Mesendoderm (in vitro differentiated cells): ENCODE measurements around the gene CRTAC1.

Experiments
- DNase-seq: peaks from one replicate; pipeline ENCODE4 v3.0.0; 2013
- H2AK5ac ChIP-seq: 2 replicates; pipeline ENCODE4 v1.6.1; 2013; ENCODE audit warnings: low read length, inconsistent platforms
- H2BK120ac ChIP-seq: 2 replicates; pipeline ENCODE4 v1.6.1; 2013; ENCODE audit warnings: low read depth, mild to moderate bottlenecking, low read length, moderate library complexity, mixed read lengths
- H2BK15ac ChIP-seq: replicated peaks from 2 replicates; pipeline ENCODE4 v1.6.1; 2013; ENCODE audit warnings: low read depth, mild to moderate bottlenecking, moderate library complexity
- H2BK5ac ChIP-seq: 2 replicates; pipeline ENCODE4 v1.6.1; 2013; ENCODE audit warnings: low read length, inconsistent platforms
- H3K18ac ChIP-seq: 2 replicates; pipeline ENCODE4 v1.6.1; 2013; ENCODE audit warnings: mild to moderate bottlenecking, low read length, mixed read lengths
- H3K23ac ChIP-seq: one replicate; pipeline ENCODE4 v1.6.1; 2013; ENCODE audit warnings: low read length
- H3K27ac ChIP-seq: 2 replicates; pipeline ENCODE4 v1.5.1; 2013; ENCODE audit warnings: low read depth, mild to moderate bottlenecking, inconsistent platforms, low read length, moderate library complexity
- H3K27me3 ChIP-seq: 2 replicates; pipeline ENCODE4 v1.6.1; 2013; ENCODE audit warnings: low read length, control low read depth, mild to moderate bottlenecking, inconsistent platforms; ENCODE audit not compliant: insufficient read depth, poor library complexity
- H3K36me3 ChIP-seq: 2 replicates; pipeline ENCODE4 v1.6.1; 2013; ENCODE audit warnings: low read length, inconsistent platforms; ENCODE audit not compliant: control insufficient read depth, insufficient read depth
- H3K4ac ChIP-seq: one replicate; pipeline ENCODE4 v1.6.1; 2013; ENCODE audit warnings: low read depth, mild to moderate bottlenecking, low read length, moderate library complexity
- H3K4me1 ChIP-seq: 2 replicates; pipeline ENCODE4 v1.6.1; 2013; ENCODE audit warnings: low read depth, low read length, inconsistent platforms; ENCODE audit not compliant: control insufficient read depth
- H3K4me2 ChIP-seq: 2 replicates; pipeline ENCODE4 v1.6.1; 2013; ENCODE audit warnings: low read length
- H3K4me3 ChIP-seq: 2 replicates; pipeline ENCODE4 v1.5.1; 2013; ENCODE audit warnings: mild to moderate bottlenecking, low read length
- H3K56ac ChIP-seq: one replicate; pipeline ENCODE4 v1.6.1; 2013; ENCODE audit warnings: low read length
- H3K79me1 ChIP-seq: 2 replicates; pipeline ENCODE4 v1.6.1; 2013; ENCODE audit warnings: low read length, inconsistent platforms
- H3K79me2 ChIP-seq: 2 replicates; pipeline ENCODE4 v1.6.1; 2013; ENCODE audit warnings: mild to moderate bottlenecking, low read length; ENCODE audit not compliant: control insufficient read depth, insufficient read depth
- H3K9ac ChIP-seq: 2 replicates; pipeline ENCODE4 v1.6.1; 2013; ENCODE audit warnings: low read length, inconsistent platforms
- H4K5ac ChIP-seq: one replicate; pipeline ENCODE4 v1.6.1; 2013; ENCODE audit warnings: low read length
- H4K8ac ChIP-seq: one replicate; pipeline ENCODE4 v1.6.1; 2013; ENCODE audit warnings: low read depth, mild to moderate bottlenecking, control low read depth, low read length, moderate library complexity
- WGBS: extraction: QIAGEN DNeasy Blood & Tissue Kit; methylation state at CpG from one replicate; pipeline ENCODE4 v1.1.7; 2013; ENCODE audit warnings: low lambda C conversion rate, missing lambda C conversion rate; ENCODE audit not compliant: insufficient coverage; ENCODE audit errors: extremely low coverage; 5-methylcytosine and 5-hydroxymethylcytosine counted together

The CRTAC1 gene

GRCh38 chr10:97961945-97962344 lies 68.5 kb downstream of the CRTAC1 start:
- Histone ChIP-seq H3K27me3 (no peaks in the 10 kb centered on the region), H3K4me3 (no peak overlapping the region), H3K27ac (no peak overlapping the region), H3K4ac (no peak overlapping the region), H3K79me2 (no peaks in the 10 kb centered on the region), H4K5ac (no peak overlapping the region), H3K36me3 (no peaks in the 10 kb centered on the region), H2AK5ac (no peak overlapping the region), H3K18ac (no peak overlapping the region), H3K9ac (no peak overlapping the region), H2BK120ac (no peak overlapping the region), H2BK15ac (no peak overlapping the region), H4K8ac (no peak overlapping the region), H2BK5ac (no peak overlapping the region), H3K4me1 (no peaks in the 10 kb centered on the region), H3K4me2 (no peak overlapping the region), H3K23ac (no peak overlapping the region), H3K56ac (no peak overlapping the region), H3K79me1 (no peaks in the 10 kb centered on the region)
- DNase-seq, result no peak
- no CpG with 5 or more reads among the region's 7 CpGs for WGBS

- no peak overlapping the region for H3K4me2 ChIP-seq
- no peak overlapping the region for H2AK5ac ChIP-seq
- no peaks in the 10 kb centered on the region for H3K27me3 ChIP-seq
- no peak overlapping the region for H3K18ac ChIP-seq
- H3K4me1 ChIP-seq, result no peaks in the 10 kb centered on the region
- no peak overlapping the region for H2BK5ac ChIP-seq
- H3K79me1 ChIP-seq, result no peaks in the 10 kb centered on the region
- H2BK15ac ChIP-seq, result no peak overlapping the region
- H3K36me3 ChIP-seq, result no peaks in the 10 kb centered on the region
- H3K4ac ChIP-seq, result no peak overlapping the region
- H3K4me3 ChIP-seq, result no peak overlapping the region
- no peak overlapping the region for H4K8ac ChIP-seq
- H2BK120ac ChIP-seq, result no peak overlapping the region
- no peak overlapping the region for H3K56ac ChIP-seq
- no peak overlapping the region for H3K9ac ChIP-seq
- H3K79me2 ChIP-seq, result no peaks in the 10 kb centered on the region
- no peak overlapping the region for H3K27ac ChIP-seq
- no CpG with 5 or more reads among the region's 4 CpGs for WGBS
- no peak overlapping the region for H3K23ac ChIP-seq
- peak; percentile 8 for DNase-seq
- H4K5ac ChIP-seq, result no peak overlapping the region
Measured at GRCh38 chr10:97960269-97961056, 70.0 kb downstream of the CRTAC1 start.

GRCh38 chr10:97949462-97949861 lies 81.0 kb downstream of the CRTAC1 start:
- Histone ChIP-seq H4K5ac (no peak overlapping the region), H3K9ac (no peak overlapping the region), H2BK15ac (no peak overlapping the region), H2BK120ac (no peak overlapping the region), H3K4me1 (peaks cover 2% of the 10 kb centered on the region), H3K79me1 (no peaks in the 10 kb centered on the region), H3K79me2 (no peaks in the 10 kb centered on the region), H3K4ac (no peak overlapping the region), H3K36me3 (no peaks in the 10 kb centered on the region), H2BK5ac (no peak overlapping the region), H3K18ac (no peak overlapping the region), H3K23ac (no peak overlapping the region), H3K4me3 (no peak overlapping the region), H3K4me2 (no peak overlapping the region), H3K56ac (no peak overlapping the region), H3K27me3 (no peaks in the 10 kb centered on the region), H2AK5ac (no peak overlapping the region), H3K27ac (no peak overlapping the region), H4K8ac (no peak overlapping the region)
- WGBS, result no CpG with 5 or more reads among the region's 4 CpGs
- no peak for DNase-seq

- no CpG with 5 or more reads among the region's 4 CpGs for WGBS
- H3K79me1 ChIP-seq, result no peaks in the 10 kb centered on the region
- H2BK15ac ChIP-seq, result no peak overlapping the region
- H2BK120ac ChIP-seq, result no peak overlapping the region
- H3K18ac ChIP-seq, result no peak overlapping the region
- DNase-seq, result peak; percentile 59
- no peaks in the 10 kb centered on the region for H3K27me3 ChIP-seq
- H3K36me3 ChIP-seq, result no peaks in the 10 kb centered on the region
- no peak overlapping the region for H3K4me3 ChIP-seq
- no peak overlapping the region for H3K4ac ChIP-seq
- no peak overlapping the region for H4K5ac ChIP-seq
- no peak overlapping the region for H3K4me2 ChIP-seq
- H3K23ac ChIP-seq, result no peak overlapping the region
- H3K56ac ChIP-seq, result no peak overlapping the region
- H3K27ac ChIP-seq, result no peak overlapping the region
- H3K4me1 ChIP-seq, result peaks cover 2% of the 10 kb centered on the region
- H4K8ac ChIP-seq, result no peak overlapping the region
- H3K79me2 ChIP-seq, result no peaks in the 10 kb centered on the region
- H2AK5ac ChIP-seq, result no peak overlapping the region
- H3K9ac ChIP-seq, result no peak overlapping the region
- H2BK5ac ChIP-seq, result no peak overlapping the region
Measured at GRCh38 chr10:97948822-97949221, 81.6 kb downstream of the CRTAC1 start.

- Histone ChIP-seq H2BK15ac (no peak overlapping the region), H3K23ac (no peak overlapping the region), H2BK120ac (no peak overlapping the region), H3K9ac (no peak overlapping the region), H3K27me3 (no peaks in the 10 kb centered on the region), H3K4me2 (no peak overlapping the region), H4K8ac (no peak overlapping the region), H3K4me3 (no peak overlapping the region), H3K27ac (no peak overlapping the region), H4K5ac (no peak overlapping the region), H2AK5ac (no peak overlapping the region), H3K4me1 (no peaks in the 10 kb centered on the region), H3K36me3 (no peaks in the 10 kb centered on the region), H3K18ac (no peak overlapping the region), H2BK5ac (no peak overlapping the region), H3K4ac (no peak overlapping the region), H3K79me2 (no peaks in the 10 kb centered on the region), H3K56ac (no peak overlapping the region), H3K79me1 (no peaks in the 10 kb centered on the region)
- no peak for DNase-seq
Measured at GRCh38 chr10:97944772-97945171, 85.6 kb downstream of the CRTAC1 start.

GRCh38 chr10:97943294-97943693 lies 87.1 kb downstream of the CRTAC1 start:
- H3K4me2 ChIP-seq, result no peak overlapping the region
- no peak overlapping the region for H2BK120ac ChIP-seq
- H2BK15ac ChIP-seq, result no peak overlapping the region
- H3K36me3 ChIP-seq, result no peaks in the 10 kb centered on the region
- no peaks in the 10 kb centered on the region for H3K4me1 ChIP-seq
- H3K56ac ChIP-seq, result no peak overlapping the region
- H3K4me3 ChIP-seq, result no peak overlapping the region
- no peak overlapping the region for H3K23ac ChIP-seq
- H3K4ac ChIP-seq, result no peak overlapping the region
- H4K8ac ChIP-seq, result no peak overlapping the region
- no peak overlapping the region for H2AK5ac ChIP-seq
- no peak overlapping the region for H4K5ac ChIP-seq
- WGBS, result no CpG with 5 or more reads among the region's 2 CpGs
- H3K27ac ChIP-seq, result no peak overlapping the region
- H3K27me3 ChIP-seq, result no peaks in the 10 kb centered on the region
- no peak for DNase-seq
- no peak overlapping the region for H3K18ac ChIP-seq
- no peaks in the 10 kb centered on the region for H3K79me2 ChIP-seq
- H3K79me1 ChIP-seq, result no peaks in the 10 kb centered on the region
- no peak overlapping the region for H3K9ac ChIP-seq
- no peak overlapping the region for H2BK5ac ChIP-seq
